ENCODE results near the gene MATCAP1. TPM values are rescaled to one million over a fixed set of nuclear protein-coding genes. Genes with fewer than 3 reads are reported as not detected.

The MATCAP1 gene
- total and polyA plus RNA-seq, 2 of the 13 experiments (the other 11 are each of a cell fraction or from before 2014, with no cell fraction given), result 11.2 to 24.5 TPM

DNA sequence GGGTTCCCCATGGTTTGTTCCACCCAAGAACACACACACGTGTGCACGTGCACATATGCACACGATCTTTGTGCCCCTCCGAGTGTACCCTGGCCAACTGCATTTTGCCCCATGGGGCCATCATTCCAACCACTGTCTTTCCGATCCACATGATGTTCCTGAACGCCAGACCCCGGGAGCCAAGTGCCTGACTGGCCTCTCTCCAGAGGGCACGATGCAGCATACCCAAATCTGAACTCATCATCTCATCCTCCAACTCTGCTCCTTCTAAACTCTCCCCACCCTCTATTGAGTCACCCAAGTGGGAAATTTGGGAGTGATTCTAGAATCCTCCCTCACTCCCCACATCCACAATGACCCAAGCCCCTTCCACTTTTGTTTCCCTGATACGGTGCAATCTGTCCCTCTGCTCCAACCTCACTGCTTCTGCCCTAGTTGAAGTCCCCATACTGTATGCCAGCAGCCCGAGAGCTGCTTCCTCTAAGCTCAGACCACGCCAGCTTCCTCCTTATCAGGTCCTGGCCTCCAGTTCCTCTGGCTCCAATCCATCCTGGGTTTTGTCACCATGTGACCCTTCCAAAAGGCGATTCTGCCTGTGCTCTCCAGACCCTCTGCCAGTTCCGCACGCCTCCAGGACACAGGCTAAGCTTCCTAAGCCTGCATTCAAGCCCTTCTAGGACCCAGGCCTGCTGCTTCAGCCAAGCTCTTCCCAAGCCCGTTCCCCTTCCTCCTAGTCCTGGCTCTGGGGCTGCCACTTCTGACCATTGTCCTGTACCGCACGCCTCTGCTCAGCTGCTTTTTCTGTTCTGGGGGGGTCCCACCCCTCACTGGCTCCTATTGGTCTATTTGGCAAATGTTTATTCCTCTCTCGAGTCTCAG, 33.1 kb upstream of the MATCAP1 start:
- BruUV-seq (replicated peaks), result no TSS peak
- peaks cover 19% of the 10 kb centered on the region for H3K4me1 ChIP-seq (ENCODE audit: insufficient read depth, low read length)
- no peak overlapping the region for H3K4me3 ChIP-seq (replicated peaks in 1 of 3; ENCODE audit: insufficient read depth in 1 of 3, low read depth in 2 of 3, low read length in 3 of 3)
- no peak overlapping the region for H3K4me2 ChIP-seq (ENCODE audit: low read depth, low read length)
- intact Hi-C loops (cut with micrococcal nuclease; ENCODE audit: unreplicated experiment), result no loop called here
- no peak overlapping the region for H3K9ac ChIP-seq (ENCODE audit: insufficient read depth, low read depth, low read length)
- no peak overlapping the region for H2AFZ ChIP-seq (ENCODE audit: low read length)
- FAIRE-seq (no peak), DNase-seq (ENCODE audit: low spot score) (no peak), ATAC-seq (no peak)
- H3K9me3 ChIP-seq (ENCODE audit: low read length), result no peaks in the 10 kb centered on the region
- H3K27me3 ChIP-seq (ENCODE audit: control insufficient read depth in 1 of 2, insufficient read depth in 2 of 2, low read length in 2 of 2), result peaks cover 0 to 2% of the 10 kb centered on the region in 2 experiments; a peak in 1 of 5 replicates
- H3K27ac ChIP-seq (ENCODE audit: extremely low read length, insufficient read depth, low read length), result no peak overlapping the region
- TF ChIP-seq E2F1 (CRISPR knock-in tag; IDR thresholded peaks at IDR 0.05) (no peak), YEATS4 (CRISPR knock-in tag; IDR thresholded peaks at IDR 0.05; ENCODE audit: borderline replicate concordance) (no peak), ATF1 (CRISPR knock-in tag; IDR thresholded peaks at IDR 0.05) (no peak), BRD4 (CRISPR knock-in tag; IDR thresholded peaks at IDR 0.05) (no peak), PAWR (CRISPR knock-in tag; IDR thresholded peaks at IDR 0.05; ENCODE audit: borderline replicate concordance) (no peak)
- ChIA-PET CTCF (ENCODE audit: low intra/inter-chr PET ratio, low total read pairs) (no interaction called here), POLR2A (interaction anchor here (1.2 kb wide), 1 partner anchor 10 kb away, joined by 4 read pairs; the partner anchor contains the start of gene TMEM208)
- in situ Hi-C loops (cut with HindIII; ENCODE audit: extremely low pct_ligation_motif_present, low pct_unique_long_range_greater_than_20kb), result no loop called here
- no peaks in the 10 kb centered on the region for H3K79me2 ChIP-seq (ENCODE audit: insufficient read depth, low read length)
- WGBS (ENCODE audit: low lambda C conversion rate), result 59% methylated on average over 18 of the region's 18 CpGs
- H3K36me3 ChIP-seq (replicated peaks in 1 of 2; ENCODE audit: control insufficient read depth in 1 of 2, insufficient read depth in 2 of 2, low read length in 2 of 2), result no peaks in the 10 kb centered on the region
- H4K20me1 ChIP-seq (ENCODE audit: insufficient read depth, low read length), result no peaks in the 10 kb centered on the region

GRCh38 chr16:67215706-67216105, 31.9 kb upstream of the MATCAP1 start:
- H3K27ac ChIP-seq (ENCODE audit: extremely low read length, insufficient read depth, low read length), result no peak overlapping the region
- FAIRE-seq (no peak), ATAC-seq (no peak), DNase-seq (ENCODE audit: low spot score) (no peak)
- no peak overlapping the region for H3K9ac ChIP-seq (ENCODE audit: insufficient read depth, low read depth, low read length)
- peaks cover 24% of the 10 kb centered on the region for H3K4me1 ChIP-seq (ENCODE audit: insufficient read depth, low read length)
- no peak overlapping the region for H3K4me3 ChIP-seq (replicated peaks in 1 of 3; ENCODE audit: insufficient read depth in 1 of 3, low read depth in 2 of 3, low read length in 3 of 3)
- no peaks in the 10 kb centered on the region for H4K20me1 ChIP-seq (ENCODE audit: insufficient read depth, low read length)
- intact Hi-C loops (cut with micrococcal nuclease; ENCODE audit: unreplicated experiment), result no loop called here
- in situ Hi-C loops (cut with HindIII; ENCODE audit: extremely low pct_ligation_motif_present, low pct_unique_long_range_greater_than_20kb), result no loop called here
- POLR2A ChIA-PET, result interaction anchor here (1.7 kb wide), 1 partner anchor 11 kb away, joined by 6 read pairs; the partner anchor contains the start of gene TMEM208
- H3K4me2 ChIP-seq (ENCODE audit: low read depth, low read length), result no peak overlapping the region
- H3K36me3 ChIP-seq (replicated peaks in 1 of 2; ENCODE audit: control insufficient read depth in 1 of 2, insufficient read depth in 2 of 2, low read length in 2 of 2), result no peaks in the 10 kb centered on the region
- no TSS peak for BruUV-seq (replicated peaks)
- H3K27me3 ChIP-seq (ENCODE audit: control insufficient read depth in 1 of 2, insufficient read depth in 2 of 2, low read length in 2 of 2), result peaks cover 0 to 2% of the 10 kb centered on the region in 2 experiments; a peak in 1 of 5 replicates
- H2AFZ ChIP-seq (ENCODE audit: low read length), result no peak overlapping the region
- CTCF ChIA-PET (ENCODE audit: low intra/inter-chr PET ratio, low total read pairs), result no interaction called here
- 28% methylated on average over 5 of the region's 5 CpGs for WGBS (ENCODE audit: low lambda C conversion rate)
- H3K79me2 ChIP-seq (ENCODE audit: insufficient read depth, low read length), result no peaks in the 10 kb centered on the region
- no peaks in the 10 kb centered on the region for H3K9me3 ChIP-seq (ENCODE audit: low read length)
- TF ChIP-seq RBM39 (IDR thresholded peaks at IDR 0.05; ENCODE audit: low read depth, low read length, poor library complexity, severe bottlenecking) (no peak), ZBTB20 (CRISPR knock-in tag; IDR thresholded peaks at IDR 0.05; ENCODE audit: borderline replicate concordance, low read depth) (no peak), BCL3 (CRISPR knock-in tag; IDR thresholded peaks at IDR 0.05) (no peak), RBFOX2 (IDR thresholded peaks at IDR 0.05; ENCODE audit: low read depth, low read length) (no peak), ARID3A (IDR thresholded peaks at IDR 0.05; ENCODE audit: low read depth, low read length) (no peak), FOXK2 (IDR thresholded peaks at IDR 0.05) (no peak), ZBTB21 (CRISPR knock-in tag; IDR thresholded peaks at IDR 0.05) (no peak), SRSF9 (IDR thresholded peaks at IDR 0.05; ENCODE audit: borderline replicate concordance, insufficient read depth, low read depth, low read length, poor library complexity, severe bottlenecking) (no peak), MEF2D (CRISPR knock-in tag; IDR thresholded peaks at IDR 0.05) (no peak)

Data from HepG2 (cell line).